RPMI7951 (cell line): Measurements from ENCODE around the gene MDP1. TPM values are rescaled to one million over a fixed set of nuclear protein-coding genes. Genes with fewer than 3 reads are reported as not detected.

Experiments
- DNase-seq: peaks from one replicate; pipeline ENCODE4 v3.0.0-alpha.2; 2012; ENCODE audit warnings: low read depth
- total RNA-seq: library from RNA; depleted of rRNA; stranded (reverse); fragments of >200 nt; shearing (Covaris generic); gene quantifications from 2 replicates; pipeline ENCODE4 v1.2.3, GENCODE V29; 2014; rRNA removed

Gene MDP1
- total RNA-seq = 23.3 and 26.2 TPM in 2 replicates

GRCh38 chr14:24215495-24216344 lies at the start of gene MDP1:
Gene MDP1, minus strand, starts transcription at chr14:24216066. Its CDS starts 111 bp downstream, at chr14:24215955.
- DNase-seq = peak; percentile 84

- DNase-seq = no peak
Measured at GRCh38 chr14:24264298-24264697, 48.4 kb upstream of the MDP1 start.

DNA sequence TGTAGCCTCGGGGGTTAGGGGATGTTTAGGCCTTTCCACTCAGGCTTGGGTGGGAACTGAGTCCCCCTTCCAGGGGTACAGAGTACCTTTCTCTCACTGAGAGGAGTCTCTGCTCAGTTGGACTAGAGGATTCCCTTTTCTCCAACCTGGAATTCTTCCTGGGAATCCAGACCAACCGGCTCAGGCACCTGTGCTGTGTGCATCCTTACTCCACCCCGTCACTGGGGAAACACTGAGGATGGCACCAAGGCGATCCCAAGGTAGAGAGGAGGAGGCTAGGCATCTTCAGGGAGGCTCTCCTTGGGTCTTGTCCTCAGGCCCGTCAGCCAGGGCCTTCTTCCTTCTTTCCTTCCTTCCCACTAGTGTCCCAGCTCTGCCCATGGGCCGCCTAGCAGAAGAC lies 48.0 kb upstream of the MDP1 start:
- DNase-seq = no peak

- no peak for DNase-seq
Measured at GRCh38 chr14:24262821-24263733, 47.2 kb upstream of the MDP1 start, which contains the start of gene TGM1. Gene TGM1, minus strand, starts transcription at chr14:24263177. Its CDS starts 825 bp downstream, at chr14:24262352.

GRCh38 chr14:24261969-24262327 lies 46.1 kb upstream of the MDP1 start:
- DNase-seq = no peak

DNA sequence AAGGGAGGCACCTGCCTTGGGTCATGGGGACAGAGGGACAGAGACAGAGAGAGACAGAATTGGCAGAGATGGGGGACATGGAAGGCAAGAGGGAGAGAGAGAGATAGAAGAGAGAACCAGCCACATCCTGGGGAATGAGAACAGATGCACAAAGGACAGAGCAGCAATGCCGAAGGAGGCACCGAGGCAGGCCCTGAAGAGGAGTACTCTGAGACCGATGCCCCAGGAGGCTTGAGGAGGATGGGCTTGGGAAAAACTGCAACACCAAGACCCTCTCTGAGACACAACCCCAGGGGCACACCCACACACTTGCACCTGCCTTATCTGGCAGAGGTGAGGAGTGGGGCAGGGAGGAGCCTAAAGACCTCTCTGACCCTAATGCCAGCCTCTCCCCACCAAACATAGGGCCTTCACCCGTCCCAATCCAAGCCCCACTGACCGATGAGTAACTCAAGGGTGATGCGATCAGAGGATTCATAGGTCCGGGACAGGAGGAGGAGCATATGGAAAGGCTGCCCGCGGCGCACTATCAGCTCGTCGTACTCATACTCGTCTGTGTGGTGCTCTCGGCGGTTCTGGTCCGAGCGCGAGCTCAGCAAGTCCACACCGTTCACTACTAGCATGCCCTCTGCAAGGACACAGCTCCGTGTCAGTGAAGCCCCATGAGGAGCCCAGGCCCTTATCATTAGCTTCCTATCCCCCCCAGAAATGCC lies 45.5 kb upstream of the MDP1 start:
- no peak for DNase-seq

DNA sequence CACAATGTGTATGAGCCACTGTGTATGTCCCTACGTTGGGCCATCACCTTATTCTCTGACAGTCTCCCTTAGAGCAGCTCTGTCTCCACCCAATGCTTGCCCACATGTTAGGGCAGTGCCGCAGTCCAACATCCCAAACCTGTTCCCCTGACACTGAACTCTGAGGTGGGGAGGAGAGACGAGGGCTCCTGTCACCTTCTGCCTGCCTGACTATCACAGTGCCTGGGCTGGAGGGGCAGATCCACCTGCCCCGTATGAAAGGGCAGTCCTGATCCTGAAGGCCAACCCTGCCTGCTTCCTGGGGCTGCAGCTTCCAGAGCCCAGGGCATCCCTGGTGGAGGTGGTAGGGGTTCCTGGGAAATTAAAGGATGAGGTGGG lies 44.9 kb upstream of the MDP1 start:
- no peak for DNase-seq

DNA sequence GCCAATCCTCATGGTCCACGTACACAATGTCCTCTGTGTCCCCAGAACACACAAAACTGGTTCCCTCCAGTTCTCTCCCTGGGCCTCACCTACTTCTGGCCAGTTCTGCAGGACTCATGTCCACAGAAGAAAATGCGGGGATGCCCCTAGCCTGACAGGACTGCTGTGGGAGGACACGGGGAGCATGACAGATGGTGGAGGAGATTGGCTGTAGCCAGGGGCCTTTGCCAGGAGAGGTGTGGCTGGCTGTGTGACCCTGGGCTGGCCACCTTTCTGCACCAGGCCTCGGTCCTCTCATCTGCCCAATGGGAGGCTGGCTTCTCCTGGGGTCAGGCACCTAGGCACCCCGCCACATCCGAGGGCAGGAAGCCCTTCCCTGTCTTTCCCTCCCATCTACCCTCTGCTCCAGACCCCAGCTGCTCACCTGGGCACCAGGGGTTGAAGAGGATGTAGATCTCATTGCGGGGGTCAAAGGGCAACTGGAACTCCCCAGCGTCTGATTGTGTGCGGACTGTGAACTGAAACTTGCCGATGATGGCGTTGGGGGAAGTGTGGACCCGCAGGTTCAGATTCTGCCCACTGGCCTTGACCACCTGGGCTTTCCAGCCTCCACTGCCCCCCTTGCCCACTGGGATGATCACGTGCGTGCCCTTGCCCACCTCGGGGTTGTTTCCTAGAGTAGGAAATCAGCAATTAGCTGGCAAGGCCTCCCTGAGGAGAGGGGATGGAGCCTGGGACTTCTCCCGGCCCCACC lies 44.3 kb upstream of the MDP1 start:
- DNase-seq = no peak

GRCh38 chr14:24259282-24260025 lies 43.6 kb upstream of the MDP1 start:
- DNase-seq = peak; percentile 14

DNA sequence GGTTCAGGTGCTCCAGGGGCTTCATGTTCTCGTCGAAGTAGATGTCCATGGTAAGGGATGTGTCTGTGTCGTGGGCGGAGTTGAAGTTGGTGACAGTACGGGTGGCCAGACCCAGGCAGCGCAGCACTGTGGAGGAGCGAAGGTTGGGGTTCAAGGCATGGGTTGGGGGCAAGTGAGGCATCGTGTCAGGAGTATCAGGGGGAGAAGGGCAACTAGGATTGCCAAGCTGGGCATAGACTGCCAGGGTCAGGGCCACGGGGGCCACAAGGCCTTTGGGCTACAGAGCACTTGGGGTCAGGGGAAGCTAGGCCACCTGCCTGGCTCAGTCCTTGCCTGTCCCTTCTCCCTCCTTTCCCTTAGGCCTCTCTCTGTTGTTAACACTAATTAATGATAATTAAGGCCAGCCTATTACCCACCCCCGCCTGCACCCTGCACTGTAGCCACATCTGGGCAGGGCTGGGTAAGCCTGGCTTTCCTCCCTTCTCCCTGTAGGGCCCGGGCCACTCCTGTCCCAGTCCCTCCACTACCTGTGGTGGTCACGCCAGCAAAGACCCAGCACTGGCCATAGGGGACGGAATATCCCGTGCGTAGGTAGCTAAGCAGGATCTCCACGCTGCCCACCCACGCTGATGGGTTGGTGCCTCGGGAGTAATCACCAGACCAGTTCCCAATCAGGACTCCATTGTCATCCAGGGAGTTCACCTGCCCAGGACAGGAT lies 42.8 kb upstream of the MDP1 start:
- DNase-seq = no peak

GRCh38 chr14:24258119-24258518 lies 42.3 kb upstream of the MDP1 start:
- DNase-seq = no peak

- DNase-seq = no peak
Measured at GRCh38 chr14:24256960-24257359, 41.1 kb upstream of the MDP1 start.

- DNase-seq = no peak
Measured at GRCh38 chr14:24255931-24256711, 40.3 kb upstream of the MDP1 start.

GRCh38 chr14:24255438-24255837 lies 39.6 kb upstream of the MDP1 start:
- no peak for DNase-seq

GRCh38 chr14:24254630-24255392 lies 38.9 kb upstream of the MDP1 start:
- DNase-seq = no peak

DNA sequence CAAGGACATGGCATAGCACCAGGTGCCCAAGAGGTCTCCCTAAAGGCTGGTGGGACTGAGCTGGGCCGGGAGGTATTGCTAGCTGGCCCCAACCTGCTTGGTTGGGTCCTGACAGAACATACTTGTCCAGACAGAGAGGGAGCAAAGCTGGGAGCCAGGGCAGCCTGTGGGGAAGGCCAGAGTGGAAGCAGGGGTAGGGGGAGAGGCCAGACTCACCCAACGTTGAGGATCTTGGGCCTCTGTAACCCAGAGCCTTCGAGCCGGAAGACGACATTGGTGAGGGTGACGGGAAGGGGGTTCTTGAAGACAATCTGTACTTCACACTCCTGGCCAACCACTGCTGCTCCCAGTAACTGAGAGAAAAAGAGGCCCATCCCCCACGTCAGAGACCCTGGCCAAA lies 38.1 kb upstream of the MDP1 start:
- DNase-seq = no peak

- DNase-seq = no peak
Measured at GRCh38 chr14:24252289-24253124, 36.6 kb upstream of the MDP1 start.
